Activated B cell treated with CpG ODN at 0.5 μM for 24 hours (primary cell): ENCODE results near the gene UPK1B. TPM values are rescaled to one million over a fixed set of nuclear protein-coding genes. Genes with fewer than 3 reads are reported as not detected.

Experiments
- ATAC-seq: fragments of 200-7000 bp; cut with Tn5 transposase; one replicate; pipeline ENCODE4 v1.10.0; 2021; ENCODE audit warnings: low read depth, mild to moderate bottlenecking, moderate library complexity
- CTCF ChIA-PET: fragments of 350-600 bp; sonication (Branson Sonifier 250); formaldehyde crosslinking; loops from one replicate; lab custom pipeline; 2021; ENCODE audit warnings: antibody characterized with exemption; lab: Charles Lee
- POLR2A ChIA-PET: fragments of 350-600 bp; sonication (Branson Sonifier 250); formaldehyde crosslinking; loops from one replicate; lab custom pipeline; 2021; ENCODE audit warnings: antibody characterized with exemption; lab: Charles Lee
- DNase-seq: peaks from one replicate; pipeline ENCODE4 v3.0.0; 2022
- H3K27ac Mint-ChIP-seq: one replicate; pipeline ENCODE4 v1.8.0; 2020; ENCODE audit warnings: mixed read lengths
- H3K27me3 Mint-ChIP-seq: one replicate; pipeline ENCODE4 v1.8.0; 2021; ENCODE audit warnings: mixed read lengths
- H3K36me3 Mint-ChIP-seq: one replicate; pipeline ENCODE4 v1.8.0; 2021; ENCODE audit warnings: low read depth, mixed read lengths
- H3K4me1 Mint-ChIP-seq: one replicate; pipeline ENCODE4 v1.8.0; 2021; ENCODE audit warnings: mixed read lengths
- H3K4me3 Mint-ChIP-seq: one replicate; pipeline ENCODE4 v1.8.0; 2020; ENCODE audit warnings: mild to moderate bottlenecking, mixed read lengths
- H3K9me3 Mint-ChIP-seq: one replicate; pipeline ENCODE4 v1.8.0; 2020; ENCODE audit warnings: mixed read lengths
- CTCF ChIP-seq: fragments of 200-600 bp; IDR thresholded peaks from one replicate; pipeline ENCODE4 v1.8.0; 2022; ENCODE audit warnings: antibody characterized with exemption, mild to moderate bottlenecking
- intact Hi-C: fragments of 100-400 bp; cut with micrococcal nuclease; formaldehyde crosslinking; loops from one replicate; pipeline ENCODE4 v1.15.1; 2024
- total RNA-seq: library from RNA; stranded (reverse); gene quantifications from 2 replicates; pipeline ENCODE4 v1.2.3, GENCODE V29; 2022

The UPK1B gene
- total RNA-seq, 1 donor from 2014 or later = not detected

DNA sequence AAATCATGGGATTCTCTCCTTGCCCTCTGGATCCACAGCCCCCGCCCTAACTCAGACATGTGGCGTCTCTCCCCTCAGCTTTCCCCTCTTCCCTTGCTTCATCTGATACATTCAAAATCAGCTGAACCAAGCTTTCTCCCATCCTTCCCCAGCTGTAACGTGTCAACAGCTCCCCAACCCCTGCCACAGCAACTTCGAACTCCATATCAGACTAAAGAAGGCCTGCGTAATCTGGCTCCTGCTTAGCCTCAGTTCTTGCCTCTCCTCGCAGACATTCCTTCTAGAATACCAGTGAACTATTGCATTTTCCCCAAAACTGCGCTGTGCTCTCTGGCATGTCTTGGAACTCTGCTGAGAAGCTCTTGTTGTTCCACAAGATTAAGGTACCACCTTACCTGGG lies 49.0 kb downstream of the UPK1B start:
- no peak for ATAC-seq
- intact Hi-C loops = no loop called here
- Mint-ChIP-seq H3K36me3 (peaks cover 81% of the 10 kb centered on the region), H3K27me3 (no peaks in the 10 kb centered on the region), H3K9me3 (no peaks in the 10 kb centered on the region), H3K27ac (no peak overlapping the region), H3K4me1 (peaks cover 17% of the 10 kb centered on the region), H3K4me3 (no peak overlapping the region)
- POLR2A ChIA-PET = no interaction called here
- TF ChIP-seq CTCF = no peak
- DNase-seq = no peak
- CTCF ChIA-PET = no interaction called here

DNA sequence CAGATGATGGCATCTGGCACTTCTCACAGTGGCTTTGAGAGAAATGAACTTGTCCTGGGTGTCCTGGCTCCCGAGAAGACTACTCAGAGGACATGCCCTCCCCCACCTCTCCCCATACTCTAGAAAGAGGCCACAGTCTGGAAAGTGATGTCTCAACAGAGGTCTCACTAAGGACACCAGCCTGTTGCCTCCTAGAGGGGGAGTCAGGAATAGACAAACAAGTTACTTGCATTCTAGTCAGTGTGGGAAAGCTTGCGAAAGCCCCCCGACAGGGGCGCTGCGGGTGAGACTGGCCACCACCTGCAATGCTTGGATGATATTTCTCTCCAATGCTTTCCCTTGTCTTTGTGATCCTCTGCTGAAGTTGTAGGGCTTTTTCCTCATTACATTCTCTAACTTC lies 50.1 kb downstream of the UPK1B start:
- peaks cover 85% of the 10 kb centered on the region for H3K36me3 Mint-ChIP-seq
- H3K9me3 Mint-ChIP-seq = no peaks in the 10 kb centered on the region
- TF ChIP-seq CTCF = no peak
- ChIA-PET POLR2A (no interaction called here), CTCF (interaction anchor here (2.1 kb wide), 1 partner anchor 18 kb away, joined by 5 read pairs; the partner anchor contains the start of gene B4GALT4)
- DNase-seq = no peak
- H3K27me3 Mint-ChIP-seq = no peaks in the 10 kb centered on the region
- no peak overlapping the region for H3K4me3 Mint-ChIP-seq
- intact Hi-C loops = no loop called here
- no peak for ATAC-seq
- H3K4me1 Mint-ChIP-seq = peaks cover 16% of the 10 kb centered on the region
- no peak overlapping the region for H3K27ac Mint-ChIP-seq

DNA sequence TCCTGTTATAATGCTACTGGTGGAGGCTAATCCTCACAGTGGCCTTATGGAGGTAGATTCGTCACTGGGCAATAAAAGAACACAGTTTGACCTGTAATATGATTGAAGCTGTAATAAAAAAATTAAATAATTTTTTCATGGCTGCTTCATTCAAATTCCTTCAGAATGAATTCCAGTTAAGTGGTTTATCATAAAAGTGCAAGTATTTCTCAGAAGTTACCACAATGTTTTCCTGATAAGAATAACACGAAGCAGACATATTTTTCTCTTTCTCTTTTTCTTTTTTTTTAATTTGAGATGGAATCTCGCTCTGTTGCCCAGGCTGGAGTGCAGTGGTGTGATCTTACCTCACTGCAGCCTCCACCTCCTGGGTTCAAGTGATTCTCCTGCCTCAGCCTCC lies 51.7 kb downstream of the UPK1B start:
- no peak for TF ChIP-seq CTCF
- intact Hi-C loops = no loop called here
- no peaks in the 10 kb centered on the region for H3K27me3 Mint-ChIP-seq
- no peak overlapping the region for H3K4me3 Mint-ChIP-seq
- no peaks in the 10 kb centered on the region for H3K9me3 Mint-ChIP-seq
- DNase-seq (no peak), ATAC-seq (no peak)
- no peak overlapping the region for H3K27ac Mint-ChIP-seq
- H3K4me1 Mint-ChIP-seq = peaks cover 5% of the 10 kb centered on the region
- ChIA-PET CTCF (interaction anchor here (2.1 kb wide), 1 partner anchor 16 kb away, joined by 5 read pairs; the partner anchor contains the start of gene B4GALT4), POLR2A (no interaction called here)
- peaks cover 86% of the 10 kb centered on the region for H3K36me3 Mint-ChIP-seq

GRCh38 chr3:119227070-119227850 lies 53.9 kb downstream of the UPK1B start:
- DNase-seq = no peak
- POLR2A ChIA-PET = no interaction called here
- no peak overlapping the region for H3K4me3 Mint-ChIP-seq
- ATAC-seq = no peak
- no peak overlapping the region for H3K27ac Mint-ChIP-seq
- H3K36me3 Mint-ChIP-seq = peaks cover 75% of the 10 kb centered on the region
- H3K9me3 Mint-ChIP-seq = no peaks in the 10 kb centered on the region
- TF ChIP-seq CTCF = no peak
- intact Hi-C loops = no loop called here
- CTCF ChIA-PET = no interaction called here
- no peaks in the 10 kb centered on the region for H3K27me3 Mint-ChIP-seq
- H3K4me1 Mint-ChIP-seq = no peaks in the 10 kb centered on the region

DNA sequence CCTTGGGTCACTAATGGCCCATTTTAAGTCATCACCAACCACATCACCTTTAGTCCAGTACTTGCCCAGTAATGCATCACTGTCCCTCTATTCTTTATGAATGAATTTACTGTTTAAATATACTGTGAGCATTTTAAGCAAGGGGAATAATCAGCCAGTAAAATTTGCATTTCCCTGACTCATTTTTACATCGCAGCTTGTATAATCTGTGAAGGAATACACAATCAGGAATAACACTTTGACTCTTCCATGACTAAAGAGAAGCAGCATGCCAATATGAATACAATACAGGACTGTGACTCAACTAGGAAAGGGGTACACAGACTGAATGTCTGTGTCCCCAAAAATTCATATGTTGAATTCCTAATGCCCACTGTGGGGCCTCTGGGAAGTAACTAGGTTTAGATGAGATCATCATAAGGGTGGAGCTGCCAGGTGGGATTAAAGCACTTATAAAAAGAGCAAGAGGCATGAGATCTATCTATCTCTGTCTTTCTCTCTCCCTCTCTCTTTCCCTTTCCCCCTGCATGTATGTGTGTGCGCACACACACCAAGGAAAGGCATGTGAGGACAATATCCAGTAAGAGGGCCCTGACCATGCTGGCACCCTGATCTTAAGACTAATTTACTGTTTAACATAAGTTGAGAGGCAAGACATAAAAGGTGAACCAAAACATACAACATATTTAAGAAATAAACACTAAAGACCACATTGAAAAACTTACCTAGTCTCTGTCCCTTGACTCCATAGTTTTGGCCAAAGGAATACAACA lies 55.2 kb downstream of the UPK1B start:
- no peak for TF ChIP-seq CTCF
- ATAC-seq (no peak), DNase-seq (no peak)
- H3K36me3 Mint-ChIP-seq = peaks cover 68% of the 10 kb centered on the region
- ChIA-PET POLR2A (no interaction called here), CTCF (no interaction called here)
- H3K4me1 Mint-ChIP-seq = no peaks in the 10 kb centered on the region
- no peak overlapping the region for H3K27ac Mint-ChIP-seq
- H3K4me3 Mint-ChIP-seq = no peak overlapping the region
- H3K9me3 Mint-ChIP-seq = no peaks in the 10 kb centered on the region
- no peaks in the 10 kb centered on the region for H3K27me3 Mint-ChIP-seq
- intact Hi-C loops = no loop called here
